Ramos (cell line): ENCODE results near the gene CABCOCO1.

Experiments
- in situ Hi-C: fragments of 300-500 bp; cut with MboI; formaldehyde crosslinking; loops from one replicate; pipeline ENCODE4 v1.14.3; 2022; ENCODE audit warnings: low sequenced_read_pairs; ENCODE audit not compliant: unreplicated experiment

Gene CABCOCO1

GRCh38 chr10:61801484-61801883 is 138.8 kb downstream of the CABCOCO1 start:
- in situ Hi-C loops = no loop called here

GRCh38 chr10:61803269-61803668 is 140.5 kb downstream of the CABCOCO1 start:
- in situ Hi-C loops = no loop called here

GRCh38 chr10:61804414-61804813 is 141.7 kb downstream of the CABCOCO1 start:
- in situ Hi-C loops = no loop called here

DNA sequence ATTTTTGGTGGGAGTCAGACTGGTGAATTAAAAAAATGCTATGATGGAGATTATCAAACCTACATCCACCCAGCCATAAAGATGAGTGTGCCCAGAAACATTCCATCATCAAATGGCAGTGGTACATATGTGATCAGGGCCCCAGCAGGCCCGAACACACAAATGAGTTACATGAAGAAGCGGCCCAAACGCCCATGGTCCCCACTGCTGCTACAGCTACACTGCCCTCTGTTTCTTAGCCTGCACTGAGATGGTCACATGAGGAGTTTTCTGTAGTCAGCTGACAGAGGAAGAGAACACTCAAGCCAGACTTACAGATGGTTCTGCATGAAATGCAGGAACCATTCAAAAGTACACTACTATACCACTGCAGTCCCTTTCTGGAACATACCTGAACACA is 142.4 kb downstream of the CABCOCO1 start:
- in situ Hi-C loops = no loop called here

- in situ Hi-C loops = no loop called here
Observed at GRCh38 chr10:61810263-61810662, 147.5 kb downstream of the CABCOCO1 start.

- in situ Hi-C loops = no loop called here
Observed at GRCh38 chr10:61812052-61812721, 149.5 kb downstream of the CABCOCO1 start.

DNA sequence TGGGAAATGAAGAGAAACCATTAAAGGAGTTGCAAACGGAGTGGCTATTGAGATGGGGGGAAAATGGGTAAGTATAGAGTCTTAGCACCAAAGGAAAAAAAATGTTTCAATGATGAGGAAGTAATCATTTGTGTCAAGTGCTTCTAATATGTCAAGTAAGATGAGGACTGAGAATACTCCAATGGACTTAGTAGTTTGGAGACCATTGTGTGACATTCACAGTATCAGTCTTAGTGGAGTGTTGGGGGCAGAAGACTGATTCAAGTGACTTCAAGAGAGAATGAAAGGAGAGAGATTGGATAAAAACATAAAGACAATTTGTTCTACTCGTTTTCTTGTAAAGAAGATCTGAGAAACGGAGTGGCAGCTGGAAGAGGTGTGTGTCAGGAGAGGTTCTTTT is 150.2 kb downstream of the CABCOCO1 start:
- in situ Hi-C loops = no loop called here

DNA sequence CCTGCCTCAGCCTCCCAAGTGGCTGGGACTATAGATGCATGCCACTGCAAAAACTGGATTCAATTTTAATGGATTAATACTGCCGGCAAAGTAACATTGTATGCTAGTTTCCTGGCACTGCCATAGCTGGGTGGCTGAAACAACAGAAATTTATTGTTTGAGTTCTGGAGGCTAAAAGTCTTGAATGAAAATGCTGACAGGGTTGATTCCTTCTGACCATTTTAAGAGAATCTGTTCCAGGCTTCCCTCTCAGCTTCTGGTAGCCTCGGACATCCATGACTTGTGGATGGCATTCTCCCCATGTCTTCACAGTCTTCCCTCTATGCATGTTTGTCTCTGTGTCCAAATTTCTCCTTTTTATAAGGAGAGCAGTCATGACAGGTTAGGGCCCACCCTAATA is 151.4 kb downstream of the CABCOCO1 start:
- in situ Hi-C loops = no loop called here

GRCh38 chr10:61815496-61815895 is 152.8 kb downstream of the CABCOCO1 start:
- in situ Hi-C loops = no loop called here
